GM18502 (cell line): ENCODE measurements around the gene DIAPH1.

Experiments used
- ATAC-seq: cut with Tn5 transposase; IDR thresholded peaks from one replicate; pipeline ENCODE4 v1.9.1; 2021; ENCODE audit warnings: mild to moderate bottlenecking; ENCODE audit not compliant: unreplicated experiment, poor library complexity

DIAPH1 gene

GRCh38 chr5:141488591-141489561, 129.9 kb downstream of the DIAPH1 start, which contains the start of gene PCDHGC5:
TSS of gene PCDHGC5 (plus strand) at chr5:141489081. CDS start at chr5:141489241, 160 bp downstream.
- ATAC-seq, result no peak

GRCh38 chr5:141487131-141487530, 131.7 kb downstream of the DIAPH1 start:
- no peak for ATAC-seq

GRCh38 chr5:141486091-141486490, 132.7 kb downstream of the DIAPH1 start:
- ATAC-seq, result no peak

- ATAC-seq, result no peak
Observed at GRCh38 chr5:141485321-141486055, 133.3 kb downstream of the DIAPH1 start.

GRCh38 chr5:141484641-141485311, 134.0 kb downstream of the DIAPH1 start, which contains the start of gene PCDHGC4:
TSS of gene PCDHGC4 (plus strand) at chr5:141485030. CDS start at chr5:141485174, 144 bp downstream.
- peak; percentile 46 for ATAC-seq

GRCh38 chr5:141484310-141484640, 134.5 kb downstream of the DIAPH1 start:
- no peak for ATAC-seq

- no peak for ATAC-seq
Observed at GRCh38 chr5:141483902-141484301, 134.9 kb downstream of the DIAPH1 start.

- no peak for ATAC-seq
Observed at GRCh38 chr5:141479776-141480175, 139.0 kb downstream of the DIAPH1 start.

- no peak for ATAC-seq
Observed at GRCh38 chr5:141478321-141478945, 140.4 kb downstream of the DIAPH1 start.

- no peak for ATAC-seq
Observed at GRCh38 chr5:141477815-141478214, 141.0 kb downstream of the DIAPH1 start.

GRCh38 chr5:141477044-141477575, 141.7 kb downstream of the DIAPH1 start:
- no peak for ATAC-seq

- ATAC-seq, result peak; percentile 31
Observed at GRCh38 chr5:141476132-141476911, 142.5 kb downstream of the DIAPH1 start.

- peak; percentile 98 for ATAC-seq
Observed at GRCh38 chr5:141475625-141476131, 143.1 kb downstream of the DIAPH1 start, which contains the start of gene PCDHGC3. TSS of gene PCDHGC3 (plus strand) at chr5:141475966. CDS start at chr5:141476117, 151 bp downstream.

GRCh38 chr5:141465351-141465750, 153.4 kb downstream of the DIAPH1 start:
- no peak for ATAC-seq
